Mucosa of descending colon (tissue), 3 donors: Measurements from ENCODE around the gene KCNK16. TPM values are rescaled to one million over a fixed set of nuclear protein-coding genes. Genes with fewer than 3 reads are reported as not detected.
"Not testable (repeated sequence)": the region's sequence is repeated elsewhere in the genome, so short reads cannot be mapped to it uniquely, and the experiment has no call there.

Experiments
- ATAC-seq: fragments of 200-7000 bp; cut with Tn5 transposase; one replicate; pipeline ENCODE4 v1.9.1; 2020; ENCODE audit warnings: mild to moderate bottlenecking, moderate library complexity
- DNase-seq, 3 donors: peaks; one replicate each; pipeline ENCODE4 v3.0.0-alpha.2; 2020
- H3K36me3 ChIP-seq: fragments of 200-600 bp; one replicate; pipeline ENCODE4 v1.8.0; 2021; ENCODE audit warnings: low read depth, mild to moderate bottlenecking
- H3K4me1 ChIP-seq: fragments of 200-600 bp; one replicate; pipeline ENCODE4 v1.8.0; 2021; ENCODE audit warnings: low read depth, mild to moderate bottlenecking
- H3K4me3 ChIP-seq: fragments of 200-600 bp; one replicate; pipeline ENCODE4 v1.8.0; 2021; ENCODE audit warnings: mild to moderate bottlenecking
- H3K9me3 ChIP-seq: fragments of 200-600 bp; one replicate; pipeline ENCODE4 v1.8.0; 2021; ENCODE audit warnings: mild to moderate bottlenecking
- CTCF ChIP-seq: fragments of 200-600 bp; IDR thresholded peaks from one replicate; pipeline ENCODE4 v1.8.0; 2022; ENCODE audit warnings: antibody characterized with exemption, mild to moderate bottlenecking
- intact Hi-C, 2 donors: fragments of 100-400 bp; cut with DNase I in 1 of 2; cut with micrococcal nuclease in 1 of 2; formaldehyde crosslinking; loops; one replicate each; pipeline versions ENCODE4 v1.11.0 to v1.11.1; 2022; cut with DNase I, micrococcal nuclease
- total RNA-seq, 3 donors: library from RNA; stranded (reverse); fragmentation: NEBNext Ultra II Directional in 2 of 3; extraction: Animal tissue kit (Norgen Biotek cat#: 25700) in 2 of 3; gene quantifications; one replicate each; pipeline versions ENCODE4 v1.2.1 to v1.2.4, GENCODE V29; 2021 to 2023
- donor health status: DM: no; HTN: no; CAD: no; lungs with moderate emphysema.
- donor health status: DM: no; HTN: no; CAD: no.
- donor health status: DM: no; HTN: yes; CAD: no.

The KCNK16 gene
- total RNA-seq, 3 donors from 2014 or later = not detected

- no peak for TF ChIP-seq CTCF
- DNase-seq (no peak), ATAC-seq (peak; percentile 18)
- H3K9me3 ChIP-seq = no peaks in the 10 kb centered on the region
- no peak overlapping the region for H3K4me3 ChIP-seq
- no peaks in the 10 kb centered on the region for H3K36me3 ChIP-seq
- intact Hi-C loops = no loop called here
- H3K4me1 ChIP-seq = no peaks in the 10 kb centered on the region
Measured at GRCh38 chr6:39294133-39294532, 28.4 kb downstream of the KCNK16 start.

GRCh38 chr6:39292637-39293036, 29.9 kb downstream of the KCNK16 start:
- Histone ChIP-seq H3K9me3 (no peaks in the 10 kb centered on the region), H3K36me3 (no peaks in the 10 kb centered on the region), H3K4me3 (no peak overlapping the region), H3K4me1 (no peaks in the 10 kb centered on the region)
- intact Hi-C loops = no loop called here
- no peak for TF ChIP-seq CTCF
- no peak for DNase-seq
- no peak for ATAC-seq

GRCh38 chr6:39289490-39289889, 33.0 kb downstream of the KCNK16 start:
- Histone ChIP-seq H3K4me1 (no peaks in the 10 kb centered on the region), H3K36me3 (no peaks in the 10 kb centered on the region), H3K4me3 (no peak overlapping the region), H3K9me3 (no peaks in the 10 kb centered on the region)
- peak; percentile 95 for ATAC-seq
- intact Hi-C loops = no loop called here
- TF ChIP-seq CTCF = no peak
- no peak for DNase-seq

- no peaks in the 10 kb centered on the region for H3K4me1 ChIP-seq
- DNase-seq (no peak), ATAC-seq (no peak)
- no peaks in the 10 kb centered on the region for H3K36me3 ChIP-seq
- no peaks in the 10 kb centered on the region for H3K9me3 ChIP-seq
- intact Hi-C loops = no loop called here
- H3K4me3 ChIP-seq = no peak overlapping the region
- no peak for TF ChIP-seq CTCF
Measured at GRCh38 chr6:39287601-39288000, 34.9 kb downstream of the KCNK16 start.

- ATAC-seq, DNase-seq, H3K36me3 ChIP-seq, H3K4me3 ChIP-seq, H3K4me1 ChIP-seq, intact Hi-C loops, H3K9me3 ChIP-seq: not testable (repeated sequence)
Measured at GRCh38 chr6:39286596-39286995, 35.9 kb downstream of the KCNK16 start.

GRCh38 chr6:39282774-39283173, 39.7 kb downstream of the KCNK16 start:
- Histone ChIP-seq H3K4me1 (peaks cover 24% of the 10 kb centered on the region), H3K36me3 (no peaks in the 10 kb centered on the region), H3K4me3 (no peak overlapping the region), H3K9me3 (no peaks in the 10 kb centered on the region)
- ATAC-seq = no peak
- intact Hi-C loops = no loop called here
- no peak for TF ChIP-seq CTCF
- no peak for DNase-seq
